GM12892 (cell line): Measurements from ENCODE around the gene RALGAPA2.

ENCODE experiments used
- POLR2A ChIP-seq: IDR thresholded peaks from 2 replicates; pipeline ENCODE4 v1.6.1; 2011; ENCODE audit warnings: low read depth, low read length, control low read depth
- POLR2AphosphoS5 ChIP-seq: IDR thresholded peaks from 2 replicates; pipeline ENCODE4 v1.6.1; 2011; ENCODE audit warnings: low read depth, low read length, control low read depth
- TAF1 ChIP-seq: IDR thresholded peaks from 2 replicates; pipeline ENCODE4 v1.6.1; 2011; ENCODE audit warnings: low read depth, mild to moderate bottlenecking, control low read depth, low read length, borderline replicate concordance

DNA sequence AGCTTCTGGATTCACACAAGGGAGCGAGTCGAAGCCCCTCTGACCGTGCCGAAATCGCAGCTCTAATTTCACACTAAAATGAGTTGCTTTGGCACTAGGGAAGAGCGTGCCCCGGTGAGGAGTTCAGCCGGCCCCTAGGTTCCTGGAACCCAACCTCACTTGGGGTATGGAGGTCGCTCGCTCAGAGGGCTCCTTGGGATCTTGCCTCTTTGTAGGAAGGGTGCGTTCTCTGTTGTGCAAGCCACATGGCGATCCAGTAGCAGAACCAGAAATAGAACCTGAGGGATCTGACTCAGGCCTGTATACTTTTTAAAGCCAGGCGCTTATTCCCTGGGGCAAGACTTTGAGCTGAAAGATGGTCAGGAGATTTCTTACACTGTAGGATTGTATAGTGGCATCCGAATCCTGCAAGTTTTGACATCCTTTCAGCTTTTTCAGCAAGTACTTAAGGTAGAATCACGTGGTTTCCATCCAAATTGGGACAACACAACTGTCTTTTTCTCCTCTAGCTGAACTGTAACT is 861 bp upstream of the RALGAPA2 start:
- no peak for TF ChIP-seq TAF1
- no peak for TF ChIP-seq POLR2A
- no peak for TF ChIP-seq POLR2AphosphoS5
